Karpas-422 (cell line): ENCODE results near the gene RGS19. TPM values are rescaled to one million over a fixed set of nuclear protein-coding genes. Genes with fewer than 3 reads are reported as not detected.

Source experiments
- DNase-seq: peaks from one replicate; pipeline ENCODE4 v3.0.0-alpha.2; 2015
- H2AFZ ChIP-seq: fragments of 200-600 bp; sonication (generic); 2 replicates; pipeline ENCODE4 v1.6.1; 2014; ENCODE audit warnings: antibody characterized with exemption, low read length, mixed read lengths
- H3K27ac ChIP-seq: fragments of 200-600 bp; sonication (generic); 2 replicates; pipeline ENCODE4 v1.5.1; 2014; ENCODE audit warnings: mild to moderate bottlenecking, low read length, moderate library complexity
- H3K27me3 ChIP-seq: fragments of 200-600 bp; sonication (generic); 2 replicates; pipeline ENCODE4 v1.6.1; 2014; ENCODE audit warnings: low read length, mixed read lengths
- H3K36me3 ChIP-seq: fragments of 200-600 bp; sonication (generic); 2 replicates; pipeline ENCODE4 v1.6.1; 2014; ENCODE audit warnings: low read length, mixed read lengths; ENCODE audit not compliant: insufficient read depth
- H3K4me1 ChIP-seq: fragments of 200-600 bp; sonication (generic); 2 replicates; pipeline ENCODE4 v1.6.1; 2014; ENCODE audit warnings: mild to moderate bottlenecking, low read length, mixed read lengths
- H3K4me2 ChIP-seq: fragments of 200-600 bp; sonication (generic); 2 replicates; pipeline ENCODE4 v1.6.1; 2014; ENCODE audit warnings: low read length, low read depth, mild to moderate bottlenecking; ENCODE audit not compliant: poor library complexity, severe bottlenecking
- H3K4me3 ChIP-seq: fragments of 200-600 bp; sonication (generic); 2 replicates; pipeline ENCODE4 v1.5.1; 2014; ENCODE audit warnings: mild to moderate bottlenecking, antibody characterized with exemption, low read length, mixed read lengths
- H3K79me2 ChIP-seq: fragments of 200-600 bp; sonication (generic); 2 replicates; pipeline ENCODE4 v1.6.1; 2014; ENCODE audit warnings: mild to moderate bottlenecking, low read length, mixed read lengths
- H3K9ac ChIP-seq: fragments of 200-600 bp; sonication (generic); 2 replicates; pipeline ENCODE4 v1.6.0; 2014; ENCODE audit warnings: low read length
- H3K9me2 ChIP-seq: fragments of 200-600 bp; sonication (generic), shearing (Covaris generic); replicated peaks from 2 replicates; pipeline ENCODE4 v1.6.0; 2014; ENCODE audit warnings: mild to moderate bottlenecking, low read length, moderate library complexity; ENCODE audit not compliant: insufficient read depth
- H3K9me3 ChIP-seq: fragments of 300-700, 200-600 bp; sonication (generic); 2 replicates; pipeline ENCODE4 v1.6.1; 2014; ENCODE audit warnings: low read length, mixed read lengths
- H4K20me1 ChIP-seq: fragments of 200-600 bp; sonication (generic); 2 replicates; pipeline ENCODE4 v1.6.1; 2014; ENCODE audit warnings: mild to moderate bottlenecking, antibody characterized with exemption, low read length, low read depth; ENCODE audit not compliant: insufficient read depth
- total RNA-seq: library from RNA; depleted of rRNA; stranded (reverse); fragments of >200 nt; shearing (Covaris generic); gene quantifications from 2 replicates; pipeline ENCODE4 v1.2.3, GENCODE V29; 2014; ENCODE audit warnings: low replicate concordance

Gene RGS19
- total RNA-seq, 1 experiment from 2014 or later: 172 TPM

DNA sequence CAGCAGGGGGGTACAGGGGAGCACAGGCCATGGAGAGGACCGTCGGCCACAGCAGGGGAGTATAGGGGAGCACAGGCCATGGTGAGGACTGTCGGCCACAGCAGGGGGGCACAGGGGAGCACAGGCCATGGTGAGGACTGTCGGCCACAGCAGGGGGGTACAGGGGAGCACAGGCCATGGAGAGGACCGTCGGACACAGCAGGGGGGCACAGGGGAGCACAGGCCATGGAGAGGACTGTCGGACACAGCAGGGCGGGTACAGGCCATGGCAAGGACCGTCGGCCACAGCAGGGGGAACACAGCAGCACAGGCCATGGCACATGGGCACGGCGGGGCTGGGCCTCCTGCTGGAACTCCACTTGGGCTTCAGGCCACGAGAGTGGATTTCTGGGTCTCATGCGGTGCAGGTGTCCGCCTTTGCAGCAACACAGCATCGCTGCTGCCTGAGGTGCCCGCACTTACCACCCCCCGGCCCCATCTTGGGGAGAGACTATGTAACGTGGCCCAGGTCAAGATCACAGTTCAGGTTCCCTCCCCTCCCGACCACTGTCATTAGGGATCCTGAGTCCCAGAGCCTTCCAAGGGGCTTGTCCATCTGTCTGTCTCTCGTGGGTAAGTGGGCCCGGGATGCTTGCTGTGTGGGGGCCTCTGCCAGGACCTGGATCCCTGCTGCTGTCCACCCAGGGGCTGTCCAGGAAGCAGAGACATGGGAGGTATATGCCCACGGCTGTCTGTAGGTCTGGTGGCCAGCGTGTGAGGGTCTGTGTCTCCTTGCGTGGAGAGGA is 25.5 kb upstream of the RGS19 start:
- peaks cover 56% of the 10 kb centered on the region for H3K4me1 ChIP-seq
- no peak for DNase-seq
- peaks cover 8% of the 10 kb centered on the region; the same call in 1 of the 2 replicates for H4K20me1 ChIP-seq
- H3K4me3 ChIP-seq: no peak overlapping the region
- no peak overlapping the region for H2AFZ ChIP-seq
- H3K27me3 ChIP-seq: no peaks in the 10 kb centered on the region
- H3K9ac ChIP-seq: no peak overlapping the region
- H3K27ac ChIP-seq: no peak overlapping the region
- no peak overlapping the region for H3K4me2 ChIP-seq
- no peaks in the 10 kb centered on the region for H3K9me2 ChIP-seq
- H3K36me3 ChIP-seq: no peaks in the 10 kb centered on the region; the same call in 1 of the 2 replicates
- H3K79me2 ChIP-seq: no peaks in the 10 kb centered on the region
- no peaks in the 10 kb centered on the region for H3K9me3 ChIP-seq

DNA sequence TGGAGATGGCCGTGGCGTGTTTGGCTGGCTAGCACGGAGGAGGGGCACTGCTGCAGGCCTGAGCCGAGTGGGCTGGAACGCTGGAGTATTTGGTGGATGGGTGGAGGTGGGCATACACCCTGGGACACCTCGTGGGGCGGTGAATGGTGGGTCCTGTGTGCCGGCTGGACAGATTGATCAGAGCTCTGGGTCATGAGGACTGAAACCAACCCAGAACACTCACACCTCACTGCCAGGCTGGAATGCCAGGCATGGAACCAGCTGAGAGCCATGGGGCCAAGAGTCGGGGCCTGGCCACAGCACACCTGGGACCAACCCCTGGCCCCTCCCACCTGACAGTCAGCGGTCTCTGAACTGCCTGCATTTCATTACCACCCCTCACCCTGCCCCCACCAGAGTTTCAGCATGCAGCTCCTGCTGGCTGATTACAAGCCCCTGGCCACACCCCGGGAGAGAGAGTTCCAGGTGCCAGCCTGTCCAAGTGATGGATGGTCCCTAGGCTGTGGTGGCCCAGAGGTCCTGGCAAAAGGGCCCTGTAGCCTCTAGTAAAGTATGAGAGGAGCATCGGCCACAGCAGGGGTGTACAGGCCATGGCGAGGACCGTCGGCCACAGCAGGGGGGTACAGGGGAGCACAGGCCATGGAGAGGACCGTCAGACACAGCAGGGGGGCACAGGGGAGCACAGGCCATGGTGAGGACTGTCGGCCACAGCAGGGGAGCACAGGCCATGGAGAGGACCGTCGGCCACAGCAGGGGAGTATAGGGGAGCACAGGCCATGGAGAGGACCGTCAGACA is 24.8 kb upstream of the RGS19 start:
- Histone ChIP-seq H3K4me1 (peaks cover 57% of the 10 kb centered on the region), H3K9ac (no peak overlapping the region), H2AFZ (no peak overlapping the region), H3K9me3 (no peaks in the 10 kb centered on the region), H3K79me2 (no peaks in the 10 kb centered on the region), H4K20me1 (peaks cover 8% of the 10 kb centered on the region; the same call in 1 of the 2 replicates), H3K27ac (no peak overlapping the region), H3K27me3 (no peaks in the 10 kb centered on the region), H3K4me2 (no peak overlapping the region), H3K4me3 (no peak overlapping the region), H3K36me3 (no peaks in the 10 kb centered on the region; the same call in 1 of the 2 replicates), H3K9me2 (no peaks in the 10 kb centered on the region)
- DNase-seq: no peak

DNA sequence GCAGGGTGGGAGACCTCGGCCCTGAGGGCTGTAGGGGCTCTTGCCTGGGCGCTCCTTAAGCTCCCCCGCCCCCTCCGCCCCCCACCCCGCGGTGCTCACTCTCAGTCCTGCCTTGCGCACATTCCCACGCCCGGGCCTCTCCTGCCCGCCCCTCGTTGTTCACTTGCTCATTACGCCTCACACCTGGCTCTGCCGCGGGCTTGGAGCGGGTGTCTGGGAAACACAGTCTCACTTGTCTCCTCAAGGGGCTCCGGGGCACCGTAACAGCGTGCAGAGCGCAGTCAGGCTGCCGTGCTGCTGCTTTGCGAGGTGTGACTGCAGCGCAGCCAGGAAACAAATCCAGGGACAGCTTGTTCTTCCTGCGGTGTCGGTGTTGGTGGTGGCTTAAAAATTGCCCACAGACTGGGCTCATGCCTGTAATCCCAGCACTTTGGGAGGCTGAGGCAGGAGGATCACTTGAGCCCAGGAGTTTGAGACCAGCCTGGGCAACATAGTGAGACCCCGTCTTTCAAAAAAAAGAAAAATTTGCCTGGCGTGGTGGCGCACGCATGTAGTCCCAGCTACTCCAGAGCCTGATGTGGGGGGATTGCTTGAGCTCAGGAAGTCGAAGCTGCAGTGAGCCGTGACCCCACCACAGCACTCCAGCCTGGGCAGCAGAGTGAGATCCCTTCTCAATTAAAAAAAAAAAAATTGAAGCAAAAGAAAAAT is 23.5 kb upstream of the RGS19 start:
- H2AFZ ChIP-seq: no peak overlapping the region
- peaks cover 8% of the 10 kb centered on the region; the same call in 1 of the 2 replicates for H4K20me1 ChIP-seq
- no peak for DNase-seq
- no peak overlapping the region for H3K4me3 ChIP-seq
- H3K9me2 ChIP-seq: no peaks in the 10 kb centered on the region
- H3K79me2 ChIP-seq: no peaks in the 10 kb centered on the region
- H3K36me3 ChIP-seq: peaks cover 6% of the 10 kb centered on the region; the same call in 1 of the 2 replicates
- no peak overlapping the region for H3K9ac ChIP-seq
- no peaks in the 10 kb centered on the region for H3K27me3 ChIP-seq
- H3K9me3 ChIP-seq: no peaks in the 10 kb centered on the region
- no peak overlapping the region for H3K4me2 ChIP-seq
- no peak overlapping the region for H3K27ac ChIP-seq
- H3K4me1 ChIP-seq: peaks cover 53% of the 10 kb centered on the region

DNA sequence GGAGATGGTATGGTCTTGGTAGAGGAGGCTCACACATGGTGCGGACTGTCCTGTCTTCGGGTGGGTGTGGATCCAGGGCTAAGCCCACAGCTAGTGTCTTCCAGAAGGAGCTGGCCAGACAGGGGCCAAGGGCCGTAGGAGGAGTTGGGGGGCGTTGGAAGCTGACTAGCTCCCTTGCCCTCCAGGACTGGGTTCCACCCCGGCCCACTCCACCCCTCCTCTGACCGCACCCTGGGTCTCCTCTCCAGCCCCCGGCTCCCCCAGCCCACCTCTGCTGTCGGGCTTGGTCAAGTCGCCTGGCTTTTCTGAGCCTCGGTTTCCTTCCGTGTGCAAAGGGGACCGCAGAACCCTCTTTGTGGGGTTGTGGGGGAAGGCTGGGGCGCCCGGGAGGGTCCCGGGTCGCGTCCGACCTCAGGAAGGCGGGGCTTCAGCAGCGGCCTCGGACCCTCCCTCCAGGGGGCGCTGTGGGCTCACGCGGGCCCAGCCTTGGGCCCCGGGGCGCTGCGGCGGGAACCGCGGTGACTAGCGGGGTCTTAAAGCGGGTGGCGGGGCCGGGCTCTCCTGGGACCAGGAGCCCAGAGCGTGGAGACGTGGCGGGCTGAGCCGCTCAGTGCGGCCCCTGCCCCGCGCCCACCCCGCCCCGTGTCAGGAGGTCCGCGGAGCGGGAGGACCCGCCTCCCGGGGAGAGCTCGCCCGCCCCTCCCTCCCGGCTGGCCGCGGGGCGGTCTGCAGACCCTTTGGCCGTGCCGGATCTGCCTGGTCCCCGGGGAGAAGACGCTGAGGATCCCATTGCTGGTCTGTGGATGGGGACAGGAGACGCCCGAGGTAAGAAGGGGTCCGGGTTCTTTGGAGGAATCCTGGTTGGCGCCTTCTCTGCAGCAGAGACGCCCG is 22.7 kb upstream of the RGS19 start:
- Histone ChIP-seq H3K9me3 (no peaks in the 10 kb centered on the region), H3K27ac (no peak overlapping the region; the same call in 1 of the 2 replicates), H3K4me1 (peaks cover 45% of the 10 kb centered on the region), H2AFZ (no peak overlapping the region), H4K20me1 (peaks cover 8% of the 10 kb centered on the region; the same call in 1 of the 2 replicates), H3K9ac (peak overlapping the region; percentile 56), H3K79me2 (no peaks in the 10 kb centered on the region), H3K4me3 (peak overlapping the region; percentile 15; the same call in 1 of the 2 replicates), H3K4me2 (peak overlapping the region; percentile 48), H3K9me2 (no peaks in the 10 kb centered on the region), H3K27me3 (no peaks in the 10 kb centered on the region), H3K36me3 (peaks cover 6% of the 10 kb centered on the region; the same call in 1 of the 2 replicates)
- peak; percentile 89 for DNase-seq

DNA sequence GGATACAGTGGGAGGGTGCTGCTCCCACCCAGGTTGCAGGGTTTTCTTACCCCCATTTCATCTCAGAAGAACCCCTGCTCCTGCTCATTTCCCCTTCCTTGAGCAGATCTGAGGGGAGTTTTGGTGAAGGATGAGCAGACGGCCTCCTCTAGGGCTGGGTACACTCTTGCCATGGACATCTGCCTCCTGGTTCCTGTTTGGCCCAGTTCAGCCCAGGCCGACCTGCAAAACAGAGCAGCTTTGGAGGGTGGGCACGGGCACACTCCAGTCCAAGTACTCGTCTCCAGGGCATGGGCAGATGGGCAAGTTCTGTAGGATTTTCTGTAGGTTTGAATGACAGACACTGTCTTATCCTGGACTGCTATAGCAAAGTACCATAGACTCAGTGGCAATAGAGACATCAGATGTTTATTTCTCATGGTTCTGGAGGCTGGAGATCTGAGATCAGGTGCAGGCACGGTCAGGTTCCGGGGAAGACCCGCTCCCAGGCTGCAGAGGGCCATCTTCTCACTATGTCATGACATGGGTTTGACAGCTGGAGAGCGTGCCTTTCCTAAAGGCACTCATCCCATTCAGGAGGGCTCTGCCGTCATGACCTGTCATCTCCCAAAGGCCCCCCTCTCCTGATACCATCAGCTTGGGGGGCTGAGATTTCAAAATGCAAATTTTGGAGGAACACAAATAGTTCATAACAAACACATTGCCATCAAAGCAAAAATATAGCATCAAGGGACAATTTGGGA is 21.8 kb upstream of the RGS19 start:
- Histone ChIP-seq H3K36me3 (peaks cover 13% of the 10 kb centered on the region), H2AFZ (no peak overlapping the region), H3K9ac (peak overlapping the region; percentile 56), H3K4me3 (peak overlapping the region; percentile 15; the same call in 1 of the 2 replicates), H3K27ac (peak overlapping the region; percentile 88), H3K27me3 (no peaks in the 10 kb centered on the region), H3K4me2 (peak overlapping the region; percentile 48), H3K4me1 (peaks cover 40% of the 10 kb centered on the region), H4K20me1 (peaks cover 8% of the 10 kb centered on the region; the same call in 1 of the 2 replicates), H3K9me3 (no peaks in the 10 kb centered on the region), H3K79me2 (no peaks in the 10 kb centered on the region), H3K9me2 (no peaks in the 10 kb centered on the region)
- DNase-seq: no peak

DNA sequence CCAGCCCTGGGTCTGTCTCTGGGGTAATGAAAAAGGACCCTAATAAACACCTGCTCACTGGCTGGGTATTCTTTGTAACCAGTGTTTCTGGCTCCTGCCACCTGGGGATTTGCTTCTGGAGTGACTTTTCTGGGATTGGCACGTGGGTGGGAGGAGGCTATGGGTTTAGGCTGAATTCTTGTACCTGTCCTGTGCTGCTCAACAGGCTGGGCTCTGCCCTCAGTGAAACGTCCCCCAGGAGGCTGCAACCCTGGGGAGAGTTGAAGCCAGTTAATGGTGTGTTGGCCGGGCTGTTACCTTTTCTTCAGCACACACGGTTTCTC is 21.2 kb upstream of the RGS19 start:
- Histone ChIP-seq H3K4me2 (peak overlapping the region; percentile 48), H3K4me1 (peaks cover 40% of the 10 kb centered on the region), H2AFZ (no peak overlapping the region), H3K9ac (peak overlapping the region; percentile 56), H3K9me2 (no peaks in the 10 kb centered on the region), H4K20me1 (peaks cover 8% of the 10 kb centered on the region; the same call in 1 of the 2 replicates), H3K9me3 (no peaks in the 10 kb centered on the region), H3K79me2 (no peaks in the 10 kb centered on the region), H3K27ac (peak overlapping the region; percentile 88), H3K27me3 (no peaks in the 10 kb centered on the region), H3K4me3 (peak overlapping the region; percentile 6; the same call in 1 of the 2 replicates), H3K36me3 (peaks cover 19% of the 10 kb centered on the region)
- DNase-seq: no peak
